SK-N-SH (cell line): ENCODE data around the gene KRT32. TPM values are rescaled to one million over a fixed set of nuclear protein-coding genes. Genes with fewer than 3 reads are reported as not detected.

Experiments used
- CTCF ChIA-PET: fragments of 300-600, 350-600 bp; formaldehyde crosslinking; extraction: SDS; loops from one replicate; lab custom pipeline; 2021; lab: Yijun Ruan, JAX
- POLR2A ChIA-PET: fragments of 350-600 bp; sonication (Branson Sonifier 250); formaldehyde crosslinking; extraction: SDS; loops from one replicate; lab custom pipeline; 2020; ENCODE audit warnings: antibody characterized with exemption, inconsistent platforms; lab: Yijun Ruan, JAX
- DNase-seq: peaks from one replicate; pipeline ENCODE4 v3.0.0; 2012
- H2AFZ ChIP-seq: fragments of 200-600 bp; sonication (generic); 2 replicates; pipeline ENCODE4 v1.8.1; 2016; ENCODE audit warnings: antibody characterized with exemption, mild to moderate bottlenecking, low read depth
- H3F3A ChIP-seq: fragments of 200-600 bp; sonication (generic); replicated peaks from 2 replicates; pipeline ENCODE3; 2016; ENCODE audit warnings: antibody characterized with exemption, mild to moderate bottlenecking; ENCODE audit not compliant: insufficient read depth
- H3K27ac ChIP-seq, 2 experiments: fragments of 200-500 bp in 1 of 2; fragments of 200-600 bp in 1 of 2; sonication (Bioruptor generic) in 1 of 2; sonication (generic), shearing (Covaris generic) in 1 of 2; 2 replicates each; pipeline versions ENCODE4 v1.5.1 to v1.6.1; 2014 to 2016; ENCODE audit warnings: low read depth in 2 of 2, inconsistent platforms in 1 of 2, low read length in 1 of 2, mild to moderate bottlenecking in 1 of 2, mixed read lengths in 1 of 2
- H3K27me3 ChIP-seq: fragments of 200-600 bp; sonication (generic), shearing (Covaris generic); 2 replicates; pipeline ENCODE4 v1.6.1; 2016; ENCODE audit warnings: mixed run types; ENCODE audit not compliant: insufficient read depth
- H3K36me3 ChIP-seq, 2 experiments: fragments of 200-500 bp in 1 of 2; fragments of 200-600 bp in 1 of 2; sonication (Bioruptor generic) in 1 of 2; sonication (generic) in 1 of 2; replicated peaks in 1 of 2; 2 replicates each; pipeline versions ENCODE3 to v1.5.1; 2014 to 2016; ENCODE audit warnings: low read length in 1 of 2, mild to moderate bottlenecking in 1 of 2; ENCODE audit not compliant: insufficient read depth in 2 of 2, control insufficient read depth in 1 of 2
- H3K4me1 ChIP-seq, 2 experiments: fragments of 200-500 bp in 1 of 2; fragments of 200-600 bp in 1 of 2; sonication (Bioruptor generic) in 1 of 2; sonication (generic), shearing (Covaris generic) in 1 of 2; 2 replicates each; pipeline versions ENCODE4 v1.5.1 to v1.6.1; 2014 to 2016; ENCODE audit warnings: low read depth in 1 of 2, low read length in 1 of 2, mixed run types in 1 of 2; ENCODE audit not compliant: insufficient read depth in 2 of 2, control insufficient read depth in 1 of 2
- H3K4me2 ChIP-seq: fragments of 200-600 bp; sonication (generic), shearing (Covaris generic); 2 replicates; pipeline ENCODE4 v1.6.1; 2017; ENCODE audit warnings: mixed run types
- H3K4me3 ChIP-seq, 2 experiments: fragments of 200-500 bp in 1 of 2; fragments of 200-600 bp in 1 of 2; sonication (Bioruptor generic) in 1 of 2; sonication (generic), shearing (Covaris generic) in 1 of 2; 2 replicates each; pipeline versions ENCODE4 v1.5.1 to v1.8.1; 2014 to 2016; ENCODE audit warnings: low read depth in 2 of 2, inconsistent platforms in 1 of 2, low read length in 1 of 2, mild to moderate bottlenecking in 1 of 2, mixed read lengths in 1 of 2, moderate library complexity in 1 of 2
- H3K79me2 ChIP-seq: fragments of 200-600 bp; sonication (generic); 2 replicates; pipeline ENCODE4 v1.8.1; 2017; ENCODE audit warnings: mild to moderate bottlenecking; ENCODE audit not compliant: insufficient read depth
- H3K9ac ChIP-seq: fragments of 200-600 bp; sonication (generic); 2 replicates; pipeline ENCODE4 v1.6.1; 2017; ENCODE audit warnings: mixed run types
- H3K9me2 ChIP-seq: fragments of 200-600 bp; sonication (generic); 2 replicates; pipeline ENCODE4 v1.6.1; 2017; ENCODE audit warnings: mixed run types
- H3K9me3 ChIP-seq: fragments of 200-600 bp; sonication (generic); 2 replicates; pipeline ENCODE4 v1.6.1; 2017; ENCODE audit warnings: mixed run types, mild to moderate bottlenecking, moderate library complexity
- H4K20me1 ChIP-seq: fragments of 200-600 bp; sonication (generic); 2 replicates; pipeline ENCODE4 v1.6.1; 2017; ENCODE audit warnings: mild to moderate bottlenecking, mixed run types; ENCODE audit not compliant: insufficient read depth
- CHD2 ChIP-seq: fragments of 150-350 bp; IDR thresholded peaks from 2 replicates; pipeline ENCODE4 v1.6.1; 2018; ENCODE audit warnings: low read length; ENCODE audit not compliant: partially characterized antibody
- ELF1 ChIP-seq: IDR thresholded peaks from 2 replicates; pipeline ENCODE4 v1.4.0; 2012
- EZH2phosphoT487 ChIP-seq: fragments of 200-600 bp; sonication (generic); IDR thresholded peaks from 2 replicates; pipeline ENCODE4 v1.6.1; 2017; ENCODE audit warnings: low read depth, mixed run types, mild to moderate bottlenecking, antibody characterized with exemption, moderate library complexity, borderline replicate concordance
- FOSL2 ChIP-seq: IDR thresholded peaks from 2 replicates; pipeline ENCODE4 v1.4.0; 2012; ENCODE audit warnings: low read depth, mild to moderate bottlenecking, moderate library complexity, borderline replicate concordance
- GABPA ChIP-seq: IDR thresholded peaks from 2 replicates; pipeline ENCODE4 v1.4.0; 2012; ENCODE audit warnings: low read depth, mild to moderate bottlenecking
- GATA2 ChIP-seq: sonication (generic); formaldehyde crosslinking; IDR thresholded peaks from 2 replicates; pipeline ENCODE4 v1.5.0; 2020; ENCODE audit warnings: mild to moderate bottlenecking, missing genetic modification reagents
- JUND ChIP-seq: IDR thresholded peaks from 2 replicates; pipeline ENCODE4 v1.4.0; 2012
- MEF2A ChIP-seq: IDR thresholded peaks from 2 replicates; pipeline ENCODE4 v1.4.0; 2012; ENCODE audit warnings: low read depth, borderline replicate concordance
- RAD21 ChIP-seq: IDR thresholded peaks from 2 replicates; pipeline ENCODE4 v1.6.1; 2012; ENCODE audit warnings: mild to moderate bottlenecking, low read length
- RCOR1 ChIP-seq: fragments of 150-350 bp; IDR thresholded peaks from 2 replicates; pipeline ENCODE4 v1.6.1; 2017; ENCODE audit warnings: antibody characterized with exemption, low read length
- SIN3A ChIP-seq: IDR thresholded peaks from 2 replicates; pipeline ENCODE4 v1.6.1; 2012; ENCODE audit warnings: low read depth, mild to moderate bottlenecking, low read length, moderate library complexity, borderline replicate concordance
- TAF1 ChIP-seq: IDR thresholded peaks from 2 replicates; pipeline ENCODE4 v1.6.1; 2012; ENCODE audit warnings: low read depth, mild to moderate bottlenecking, low read length, moderate library complexity, borderline replicate concordance
- TEAD4 ChIP-seq: IDR thresholded peaks from 2 replicates; pipeline ENCODE4 v1.4.0; 2012; ENCODE audit warnings: mild to moderate bottlenecking, borderline replicate concordance; ENCODE audit not compliant: insufficient read depth
- YY1 ChIP-seq: IDR thresholded peaks from 2 replicates; pipeline ENCODE4 v1.4.0; 2012; ENCODE audit warnings: low read depth, mild to moderate bottlenecking
- WGBS: methylation state at CpG from one replicate; pipeline ENCODE4 v1.1.6; 2017; ENCODE audit warnings: low lambda C conversion rate; 5-methylcytosine and 5-hydroxymethylcytosine counted together
- polyA plus RNA-seq, 3 experiments: library from polyadenylated mRNA; depleted of rRNA; stranded (reverse); fragments of >200 nt; gene quantifications; 2 replicates each; pipeline ENCODE4 v1.2.3, GENCODE V29; 2012
- TF ChIP-seq, protein P1 (sequence below): IDR thresholded peaks from 2 replicates; pipeline ENCODE4 v1.4.0; 2012; ENCODE audit warnings: low read depth
- TF ChIP-seq, protein P2 (sequence below): IDR thresholded peaks from 2 replicates; pipeline ENCODE4 v1.4.0; 2012; ENCODE audit warnings: low read depth, borderline replicate concordance
- TF ChIP-seq, protein P3 (sequence below): IDR thresholded peaks from 2 replicates; pipeline ENCODE4; 2012
- TF ChIP-seq, protein P4 (sequence below): fragments of 150-350 bp; IDR thresholded peaks from 2 replicates; pipeline ENCODE4 v1.6.1; 2017; ENCODE audit warnings: antibody characterized with exemption, low read length, low read depth, borderline replicate concordance

The KRT32 gene
- polyA plus RNA-seq, 1 of the 3 experiments (the other 2 are of a cell fraction): not detected

DNA sequence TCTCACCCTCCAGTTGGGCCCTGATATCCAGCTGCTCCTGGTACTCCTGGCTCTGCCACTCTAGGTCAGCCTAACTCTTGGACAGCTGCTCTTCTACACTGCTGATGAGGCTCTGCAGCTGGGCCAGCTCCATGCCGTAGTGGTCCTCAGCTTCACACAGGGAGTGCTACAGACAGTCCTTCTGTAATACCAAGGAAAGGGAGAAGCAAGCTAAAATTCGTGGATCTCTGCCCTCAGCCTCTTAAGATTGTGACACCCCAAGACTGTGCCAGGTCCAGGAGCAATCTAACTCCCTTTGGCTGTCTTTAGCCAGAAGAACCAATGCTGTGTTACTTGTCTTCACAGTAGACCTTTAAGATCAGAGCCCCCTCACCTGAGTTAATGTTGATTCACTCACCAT is 18.7 kb downstream of the KRT32 start:
- 100% methylated on average over 1 of the region's 2 CpGs for WGBS
- Histone ChIP-seq H3K4me2 (no peak overlapping the region), H4K20me1 (no peaks in the 10 kb centered on the region), H3K36me3 (no peaks in the 10 kb centered on the region), H3F3A (peaks cover 9% of the 10 kb centered on the region), H2AFZ (no peak overlapping the region), H3K9ac (no peak overlapping the region), H3K4me1 (no peaks in the 10 kb centered on the region), H3K79me2 (no peaks in the 10 kb centered on the region), H3K27me3 (no peaks in the 10 kb centered on the region; the same call in 1 of the 2 replicates), H3K9me3 (no peaks in the 10 kb centered on the region; the same call in 1 of the 2 replicates), H3K27ac (no peak overlapping the region), H3K9me2 (no peaks in the 10 kb centered on the region), H3K4me3 (no peak overlapping the region)
- TF ChIP-seq YY1 (no peak), MEF2A (no peak), SIN3A (no peak), RCOR1 (no peak), FOSL2 (no peak), RAD21 (no peak), CHD2 (no peak), TEAD4 (no peak), TAF1 (no peak), GABPA (no peak)
- TF ChIP-seq, protein P1, sequence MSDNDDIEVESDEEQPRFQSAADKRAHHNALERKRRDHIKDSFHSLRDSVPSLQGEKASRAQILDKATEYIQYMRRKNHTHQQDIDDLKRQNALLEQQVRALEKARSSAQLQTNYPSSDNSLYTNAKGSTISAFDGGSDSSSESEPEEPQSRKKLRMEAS: no peak
- POLR2A ChIA-PET: no interaction called here
- no peak for DNase-seq
- CTCF ChIA-PET: no interaction called here

DNA sequence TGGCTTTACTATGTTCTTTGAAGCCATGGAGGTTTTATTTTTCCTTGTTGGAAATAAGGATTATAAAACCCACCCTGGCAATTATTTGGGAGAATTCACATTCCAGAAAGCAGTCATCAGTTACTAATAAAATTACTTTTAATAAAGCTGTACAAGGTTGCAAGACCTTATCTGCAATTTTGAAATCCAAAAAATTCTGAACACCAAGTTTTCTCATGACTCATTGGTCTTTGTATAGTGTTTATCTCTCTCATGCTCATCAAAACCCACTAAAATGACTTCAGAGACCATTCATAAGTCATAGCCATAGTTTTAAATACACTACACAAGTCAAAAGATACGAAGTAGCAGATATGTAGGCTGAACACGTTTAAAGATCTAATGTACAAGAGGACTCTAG is 20.4 kb downstream of the KRT32 start:
- TF ChIP-seq GATA2 (CRISPR knock-in tag) (no peak), EZH2phosphoT487 (no peak), CHD2 (no peak), GABPA (no peak), JUND (no peak), RAD21 (no peak), SIN3A (no peak), YY1 (no peak), ELF1 (no peak)
- TF ChIP-seq, protein P2, sequence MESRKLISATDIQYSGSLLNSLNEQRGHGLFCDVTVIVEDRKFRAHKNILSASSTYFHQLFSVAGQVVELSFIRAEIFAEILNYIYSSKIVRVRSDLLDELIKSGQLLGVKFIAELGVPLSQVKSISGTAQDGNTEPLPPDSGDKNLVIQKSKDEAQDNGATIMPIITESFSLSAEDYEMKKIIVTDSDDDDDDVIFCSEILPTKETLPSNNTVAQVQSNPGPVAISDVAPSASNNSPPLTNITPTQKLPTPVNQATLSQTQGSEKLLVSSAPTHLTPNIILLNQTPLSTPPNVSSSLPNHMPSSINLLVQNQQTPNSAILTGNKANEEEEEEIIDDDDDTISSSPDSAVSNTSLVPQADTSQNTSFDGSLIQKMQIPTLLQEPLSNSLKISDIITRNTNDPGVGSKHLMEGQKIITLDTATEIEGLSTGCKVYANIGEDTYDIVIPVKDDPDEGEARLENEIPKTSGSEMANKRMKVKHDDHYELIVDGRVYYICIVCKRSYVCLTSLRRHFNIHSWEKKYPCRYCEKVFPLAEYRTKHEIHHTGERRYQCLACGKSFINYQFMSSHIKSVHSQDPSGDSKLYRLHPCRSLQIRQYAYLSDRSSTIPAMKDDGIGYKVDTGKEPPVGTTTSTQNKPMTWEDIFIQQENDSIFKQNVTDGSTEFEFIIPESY: no peak
- TF ChIP-seq, protein P3, sequence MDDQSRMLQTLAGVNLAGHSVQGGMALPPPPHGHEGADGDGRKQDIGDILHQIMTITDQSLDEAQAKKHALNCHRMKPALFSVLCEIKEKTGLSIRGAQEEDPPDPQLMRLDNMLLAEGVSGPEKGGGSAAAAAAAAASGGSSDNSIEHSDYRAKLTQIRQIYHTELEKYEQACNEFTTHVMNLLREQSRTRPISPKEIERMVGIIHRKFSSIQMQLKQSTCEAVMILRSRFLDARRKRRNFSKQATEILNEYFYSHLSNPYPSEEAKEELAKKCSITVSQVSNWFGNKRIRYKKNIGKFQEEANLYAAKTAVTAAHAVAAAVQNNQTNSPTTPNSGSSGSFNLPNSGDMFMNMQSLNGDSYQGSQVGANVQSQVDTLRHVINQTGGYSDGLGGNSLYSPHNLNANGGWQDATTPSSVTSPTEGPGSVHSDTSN: no peak
- TF ChIP-seq, protein P1: no peak
- TF ChIP-seq, protein P4, sequence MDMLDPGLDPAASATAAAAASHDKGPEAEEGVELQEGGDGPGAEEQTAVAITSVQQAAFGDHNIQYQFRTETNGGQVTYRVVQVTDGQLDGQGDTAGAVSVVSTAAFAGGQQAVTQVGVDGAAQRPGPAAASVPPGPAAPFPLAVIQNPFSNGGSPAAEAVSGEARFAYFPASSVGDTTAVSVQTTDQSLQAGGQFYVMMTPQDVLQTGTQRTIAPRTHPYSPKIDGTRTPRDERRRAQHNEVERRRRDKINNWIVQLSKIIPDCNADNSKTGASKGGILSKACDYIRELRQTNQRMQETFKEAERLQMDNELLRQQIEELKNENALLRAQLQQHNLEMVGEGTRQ: no peak
- POLR2A ChIA-PET: no interaction called here
- Histone ChIP-seq H3F3A (peaks cover 9% of the 10 kb centered on the region), H3K27ac (no peak overlapping the region; a peak in 1 of 4 replicates), H2AFZ (no peak overlapping the region), H3K9ac (no peak overlapping the region), H3K9me2 (no peaks in the 10 kb centered on the region), H3K36me3 (no peaks in the 10 kb centered on the region), H3K79me2 (no peaks in the 10 kb centered on the region), H4K20me1 (no peaks in the 10 kb centered on the region), H3K27me3 (no peaks in the 10 kb centered on the region; the same call in 1 of the 2 replicates), H3K4me3 (no peak overlapping the region), H3K9me3 (no peaks in the 10 kb centered on the region; the same call in 1 of the 2 replicates), H3K4me2 (peak overlapping the region; percentile 48; the same call in 1 of the 2 replicates), H3K4me1 (no peaks in the 10 kb centered on the region)
- CTCF ChIA-PET: interaction anchor here (2.0 kb wide), 1 partner anchor 102 kb away, joined by 7 read pairs; no protein-coding TSS in a partner anchor
- no peak for DNase-seq
- 8% methylated on average over 2 of the region's 2 CpGs for WGBS
